Hepatocyte (in vitro differentiated cells): ENCODE data around the gene NOL9. TPM values are rescaled to one million over a fixed set of nuclear protein-coding genes. Genes with fewer than 3 reads are reported as not detected.

Experiments used
- DNase-seq: peaks from one replicate; pipeline ENCODE4 v3.0.0-alpha.2; 2016; ENCODE audit warnings: low spot score
- H2AFZ ChIP-seq: fragments of 200-600 bp; sonication (generic); 2 replicates; pipeline ENCODE4 v1.6.0; 2016; ENCODE audit warnings: antibody characterized with exemption, mild to moderate bottlenecking
- H3K27ac ChIP-seq: fragments of 200-600 bp; sonication (generic); 2 replicates; pipeline ENCODE4 v1.5.1; 2016; ENCODE audit warnings: mild to moderate bottlenecking
- H3K27me3 ChIP-seq: fragments of 200-600 bp; sonication (generic); 2 replicates; pipeline ENCODE4 v1.6.1; 2016
- H3K36me3 ChIP-seq: fragments of 200-600 bp; sonication (generic); replicated peaks from 2 replicates; pipeline ENCODE4 v1.5.1; 2016; ENCODE audit warnings: low read depth; ENCODE audit not compliant: insufficient read depth
- H3K4me1 ChIP-seq: fragments of 200-600 bp; sonication (generic); 2 replicates; pipeline ENCODE4 v1.5.1; 2016; ENCODE audit warnings: mild to moderate bottlenecking, moderate library complexity; ENCODE audit not compliant: insufficient read depth
- H3K4me2 ChIP-seq: fragments of 200-600 bp; sonication (generic); 2 replicates; pipeline ENCODE4 v1.6.0; 2016
- H3K4me3 ChIP-seq: fragments of 200-600 bp; sonication (generic); 2 replicates; pipeline ENCODE4 v1.5.1; 2016; ENCODE audit warnings: mild to moderate bottlenecking
- H3K79me2 ChIP-seq: fragments of 200-600 bp; sonication (generic); 2 replicates; pipeline ENCODE4 v1.6.0; 2017; ENCODE audit warnings: mild to moderate bottlenecking
- H3K9me2 ChIP-seq: fragments of 200-600 bp; sonication (generic); replicated peaks from 2 replicates; pipeline ENCODE4 v1.6.0; 2017; ENCODE audit warnings: mild to moderate bottlenecking; ENCODE audit not compliant: insufficient read depth
- H3K9me3 ChIP-seq: fragments of 200-600 bp; sonication (generic); 2 replicates; pipeline ENCODE4 v1.5.1; 2016; ENCODE audit warnings: low read depth, mild to moderate bottlenecking
- H4K20me1 ChIP-seq: fragments of 200-600 bp; sonication (generic); 2 replicates; pipeline ENCODE4 v1.6.0; 2016; ENCODE audit warnings: mild to moderate bottlenecking; ENCODE audit not compliant: insufficient read depth, poor library complexity, severe bottlenecking
- CTCF ChIP-seq: fragments of 200-600 bp; sonication (generic); IDR thresholded peaks from 2 replicates; pipeline ENCODE4 v1.5.1; 2016; ENCODE audit warnings: antibody characterized with exemption, mild to moderate bottlenecking; ENCODE audit not compliant: poor library complexity
- EZH2 ChIP-seq: fragments of 200-600 bp; sonication (generic); IDR thresholded peaks from 2 replicates; pipeline ENCODE4 v1.6.1; 2016; ENCODE audit warnings: antibody characterized with exemption, mild to moderate bottlenecking, borderline replicate concordance
- EZH2phosphoT487 ChIP-seq: fragments of 200-600 bp; sonication (generic); IDR thresholded peaks from one replicate; pipeline ENCODE4 v1.6.1; 2018; ENCODE audit warnings: antibody characterized with exemption, mild to moderate bottlenecking, low read depth, moderate library complexity; ENCODE audit not compliant: unreplicated experiment, severe bottlenecking
- WGBS: methylation state at CpG from one replicate; pipeline ENCODE4 v1.1.6; 2016; ENCODE audit warnings: low lambda C conversion rate; ENCODE audit errors: missing lambda C conversion rate; 5-methylcytosine and 5-hydroxymethylcytosine counted together
- polyA plus RNA-seq: library from polyadenylated mRNA; unstranded; fragments of >200 nt; fragmentation: Nextera tagmentation; extraction: Ambion mirVana; gene quantifications from 2 replicates; pipeline ENCODE4 v1.2.1, GENCODE V29; 2016
- total RNA-seq: library from RNA; depleted of rRNA; stranded (reverse); fragments of >200 nt; gene quantifications from 2 replicates; pipeline ENCODE4 v1.2.3, GENCODE V29; 2014

The NOL9 gene
- total and polyA plus RNA-seq, 2 experiments from 2014 or later = 13.7 to 21.6 TPM

- Histone ChIP-seq H3K27me3 (no peaks in the 10 kb centered on the region), H3K4me3 (no peak overlapping the region), H4K20me1 (no peaks in the 10 kb centered on the region), H3K9me3 (no peaks in the 10 kb centered on the region), H3K36me3 (no peaks in the 10 kb centered on the region), H3K4me1 (peaks cover 7% of the 10 kb centered on the region), H3K79me2 (no peaks in the 10 kb centered on the region), H3K4me2 (no peak overlapping the region), H3K9me2 (no peaks in the 10 kb centered on the region), H3K27ac (no peak overlapping the region), H2AFZ (no peak overlapping the region)
- WGBS = 90% methylated on average over 30 of the region's 31 CpGs
- no peak for DNase-seq
- TF ChIP-seq EZH2 = no peak
- no peak for TF ChIP-seq CTCF
- no peak for TF ChIP-seq EZH2phosphoT487
These were observed 52.1 kb downstream of the NOL9 start for GRCh38 chr1:6502000-6502891.

- Histone ChIP-seq H3K27ac (no peak overlapping the region), H2AFZ (no peak overlapping the region)
These were observed 53.0 kb downstream of the NOL9 start for GRCh38 chr1:6501279-6501813.

GRCh38 chr1:6500544-6501278 lies 53.6 kb downstream of the NOL9 start:
- H3K4me2 ChIP-seq = no peak overlapping the region
- no peak overlapping the region for H3K27ac ChIP-seq
- no peak overlapping the region for H2AFZ ChIP-seq
- no peaks in the 10 kb centered on the region for H3K79me2 ChIP-seq
- H3K9me3 ChIP-seq = no peaks in the 10 kb centered on the region
- peaks cover 15% of the 10 kb centered on the region for H3K4me1 ChIP-seq
- no peaks in the 10 kb centered on the region for H3K27me3 ChIP-seq
- DNase-seq = no peak
- no peak for TF ChIP-seq CTCF
- no peak for TF ChIP-seq EZH2
- no peak for TF ChIP-seq EZH2phosphoT487
- H3K9me2 ChIP-seq = no peaks in the 10 kb centered on the region
- no peaks in the 10 kb centered on the region for H3K36me3 ChIP-seq
- WGBS = 86% methylated on average over 27 of the region's 27 CpGs
- no peak overlapping the region for H3K4me3 ChIP-seq
- no peaks in the 10 kb centered on the region for H4K20me1 ChIP-seq

More at GRCh38 chr1:6501279-6501813, 53.0 kb downstream of the NOL9 start:
- Histone ChIP-seq H3K4me1 (peaks cover 13% of the 10 kb centered on the region), H3K9me2 (no peaks in the 10 kb centered on the region), H3K4me2 (no peak overlapping the region), H3K36me3 (no peaks in the 10 kb centered on the region), H3K4me3 (no peak overlapping the region), H3K27me3 (no peaks in the 10 kb centered on the region), H3K79me2 (no peaks in the 10 kb centered on the region), H3K9me3 (no peaks in the 10 kb centered on the region), H4K20me1 (no peaks in the 10 kb centered on the region)
- TF ChIP-seq EZH2 (no peak), EZH2phosphoT487 (no peak), CTCF (no peak)
- DNase-seq = no peak
- 86% methylated on average over 10 of the region's 10 CpGs for WGBS
